Activated B cell treated with CpG ODN at 0.5 μM for 24 hours (primary cell): ENCODE results near the gene ZNF143. TPM values are rescaled to one million over a fixed set of nuclear protein-coding genes. Genes with fewer than 3 reads are reported as not detected.

Experiments
- ATAC-seq: fragments of 200-7000 bp; cut with Tn5 transposase; one replicate; pipeline ENCODE4 v1.10.0; 2021; ENCODE audit warnings: low read depth, mild to moderate bottlenecking, moderate library complexity
- CTCF ChIA-PET: fragments of 350-600 bp; sonication (Branson Sonifier 250); formaldehyde crosslinking; loops from one replicate; lab custom pipeline; 2021; ENCODE audit warnings: antibody characterized with exemption; lab: Charles Lee
- POLR2A ChIA-PET: fragments of 350-600 bp; sonication (Branson Sonifier 250); formaldehyde crosslinking; loops from one replicate; lab custom pipeline; 2021; ENCODE audit warnings: antibody characterized with exemption; lab: Charles Lee
- DNase-seq: peaks from one replicate; pipeline ENCODE4 v3.0.0; 2022
- H3K27ac Mint-ChIP-seq: one replicate; pipeline ENCODE4 v1.8.0; 2020; ENCODE audit warnings: mixed read lengths
- H3K27me3 Mint-ChIP-seq: one replicate; pipeline ENCODE4 v1.8.0; 2021; ENCODE audit warnings: mixed read lengths
- H3K36me3 Mint-ChIP-seq: one replicate; pipeline ENCODE4 v1.8.0; 2021; ENCODE audit warnings: low read depth, mixed read lengths
- H3K4me1 Mint-ChIP-seq: one replicate; pipeline ENCODE4 v1.8.0; 2021; ENCODE audit warnings: mixed read lengths
- H3K4me3 Mint-ChIP-seq: one replicate; pipeline ENCODE4 v1.8.0; 2020; ENCODE audit warnings: mild to moderate bottlenecking, mixed read lengths
- H3K9me3 Mint-ChIP-seq: one replicate; pipeline ENCODE4 v1.8.0; 2020; ENCODE audit warnings: mixed read lengths
- CTCF ChIP-seq: fragments of 200-600 bp; IDR thresholded peaks from one replicate; pipeline ENCODE4 v1.8.0; 2022; ENCODE audit warnings: antibody characterized with exemption, mild to moderate bottlenecking
- intact Hi-C: fragments of 100-400 bp; cut with micrococcal nuclease; formaldehyde crosslinking; loops from one replicate; pipeline ENCODE4 v1.15.1; 2024
- total RNA-seq: library from RNA; stranded (reverse); gene quantifications from 2 replicates; pipeline ENCODE4 v1.2.3, GENCODE V29; 2022

ZNF143 gene
- total RNA-seq, 1 donor from 2014 or later, result 41.1 TPM

DNA sequence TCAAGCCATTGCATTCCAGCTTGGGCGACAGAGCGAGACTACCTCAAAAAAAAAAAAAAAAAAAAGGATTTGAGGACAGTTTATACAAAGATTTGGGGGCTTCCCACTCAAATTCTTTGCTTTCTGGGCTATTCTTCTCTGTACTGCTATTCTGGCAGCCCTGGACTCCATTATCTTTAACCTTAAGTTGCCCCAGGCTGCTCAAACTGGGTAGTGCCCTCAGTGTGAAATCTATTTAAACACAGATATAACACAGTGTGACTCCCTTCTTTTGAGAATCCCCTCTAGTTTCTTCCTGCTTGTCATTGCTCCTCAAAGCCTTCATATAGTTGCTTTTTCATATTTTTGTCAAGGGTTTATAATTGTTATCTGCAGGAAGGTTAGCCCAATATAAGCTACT is 63.2 kb downstream of the ZNF143 start:
- ChIA-PET POLR2A (no interaction called here), CTCF (interaction anchor here (1.5 kb wide), 1 partner anchor 11 kb away, joined by 5 read pairs; no protein-coding TSS in a partner anchor)
- no peak overlapping the region for H3K27ac Mint-ChIP-seq

DNA sequence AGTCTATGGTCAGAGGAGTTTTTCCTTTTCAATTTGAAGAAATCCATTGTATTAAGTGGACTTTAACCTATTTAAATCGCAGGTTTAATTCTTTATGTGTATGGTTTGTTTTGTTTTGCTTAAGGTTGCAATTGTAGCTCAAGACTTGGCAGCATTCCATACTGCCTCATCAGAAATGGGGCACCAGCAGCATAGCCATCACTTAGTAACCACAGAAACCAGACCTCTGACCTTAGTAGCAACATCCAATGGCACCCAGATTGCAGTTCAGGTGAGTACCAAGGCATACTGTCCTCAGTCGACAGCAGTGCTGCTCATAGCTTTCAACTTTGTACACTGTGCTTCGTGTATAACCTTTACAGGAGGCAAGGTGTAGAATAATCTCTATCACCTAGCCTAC is 64.3 kb downstream of the ZNF143 start:
- ChIA-PET POLR2A (interaction anchor here (0.8 kb wide), 1 partner anchor 64 kb away, joined by 3 read pairs; the partner anchor contains the start of gene ZNF143), CTCF (no interaction called here)
- Mint-ChIP-seq H3K4me3 (no peak overlapping the region), H3K9me3 (no peaks in the 10 kb centered on the region), H3K27me3 (no peaks in the 10 kb centered on the region), H3K4me1 (no peaks in the 10 kb centered on the region), H3K27ac (no peak overlapping the region), H3K36me3 (peaks cover 46% of the 10 kb centered on the region)
- TF ChIP-seq CTCF, result no peak
- no peak for ATAC-seq
- intact Hi-C loops, result no loop called here
- no peak for DNase-seq

More for the DNA sequence above, 63.2 kb downstream of the ZNF143 start:
- intact Hi-C loops, result no loop called here
- H3K4me3 Mint-ChIP-seq, result no peak overlapping the region
- no peak for DNase-seq
- ATAC-seq, result no peak
- H3K9me3 Mint-ChIP-seq, result no peaks in the 10 kb centered on the region
- H3K27me3 Mint-ChIP-seq, result no peaks in the 10 kb centered on the region
- peaks cover 48% of the 10 kb centered on the region for H3K36me3 Mint-ChIP-seq
- H3K4me1 Mint-ChIP-seq, result no peaks in the 10 kb centered on the region
- TF ChIP-seq CTCF, result no peak

DNA sequence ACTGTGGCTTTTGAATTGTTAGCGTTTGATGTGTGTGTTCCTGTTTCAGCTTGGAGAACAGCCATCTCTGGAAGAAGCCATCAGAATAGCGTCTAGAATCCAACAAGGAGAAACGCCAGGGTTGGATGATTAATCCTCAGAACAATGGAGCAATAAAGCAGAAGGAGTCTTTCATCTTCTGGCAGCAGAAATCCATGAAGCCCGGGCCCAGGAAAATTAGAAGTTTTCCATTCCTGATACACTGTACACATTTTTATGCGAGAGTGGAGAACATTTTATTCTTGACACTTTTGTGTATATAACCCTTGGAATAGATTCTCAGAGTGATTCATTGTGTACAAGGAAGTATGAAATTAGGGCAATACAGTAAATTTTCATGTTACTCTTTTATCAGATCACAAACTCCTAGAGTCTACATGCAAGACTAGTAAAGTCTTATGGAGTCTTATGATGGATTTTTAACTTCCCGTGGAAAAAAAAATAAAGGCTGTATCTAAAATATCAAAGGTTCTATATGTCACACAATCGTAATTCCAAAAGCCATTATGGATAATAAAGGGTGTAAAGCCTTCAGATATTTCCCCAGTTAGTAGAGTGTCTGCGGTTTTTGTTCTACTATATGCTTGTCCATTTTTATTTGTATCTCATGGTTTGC is 66.8 kb downstream of the ZNF143 start:
- no peak for TF ChIP-seq CTCF
- ATAC-seq, result no peak
- POLR2A ChIA-PET, result no interaction called here
- no peaks in the 10 kb centered on the region for H3K9me3 Mint-ChIP-seq
- H3K4me1 Mint-ChIP-seq, result no peaks in the 10 kb centered on the region
- H3K27ac Mint-ChIP-seq, result no peak overlapping the region
- DNase-seq, result no peak
- intact Hi-C loops, result no loop called here
- H3K27me3 Mint-ChIP-seq, result no peaks in the 10 kb centered on the region
- CTCF ChIA-PET, result interaction anchor here (0.7 kb wide), 1 partner anchor 21 kb away, joined by 3 read pairs; no protein-coding TSS in a partner anchor
- H3K36me3 Mint-ChIP-seq, result peaks cover 34% of the 10 kb centered on the region
- no peak overlapping the region for H3K4me3 Mint-ChIP-seq

DNA sequence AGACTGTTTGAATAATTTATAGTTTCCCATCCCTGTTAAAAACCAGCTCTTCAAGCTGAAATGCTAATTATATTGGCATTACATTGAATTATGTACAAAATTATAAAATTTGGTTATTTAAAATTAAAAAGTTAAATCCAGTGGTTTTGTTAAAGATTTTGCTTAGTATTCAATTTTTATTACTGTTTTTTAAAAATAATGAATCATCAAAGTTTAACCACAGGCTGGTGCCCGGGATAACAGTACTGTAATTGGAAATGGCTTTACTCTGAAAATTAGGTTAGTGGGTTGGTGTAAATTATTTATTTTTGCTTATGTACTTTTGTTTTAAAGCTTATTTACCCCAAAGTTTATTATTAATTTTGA is 67.3 kb downstream of the ZNF143 start:
- POLR2A ChIA-PET, result no interaction called here
- intact Hi-C loops, result no loop called here
- Mint-ChIP-seq H3K27me3 (no peaks in the 10 kb centered on the region), H3K27ac (no peak overlapping the region), H3K4me3 (no peak overlapping the region), H3K36me3 (peaks cover 34% of the 10 kb centered on the region), H3K4me1 (no peaks in the 10 kb centered on the region), H3K9me3 (no peaks in the 10 kb centered on the region)
- CTCF ChIA-PET, result interaction anchor here (0.7 kb wide), 1 partner anchor 22 kb away, joined by 3 read pairs; no protein-coding TSS in a partner anchor
- ATAC-seq, result no peak
- no peak for DNase-seq
- TF ChIP-seq CTCF, result no peak

DNA sequence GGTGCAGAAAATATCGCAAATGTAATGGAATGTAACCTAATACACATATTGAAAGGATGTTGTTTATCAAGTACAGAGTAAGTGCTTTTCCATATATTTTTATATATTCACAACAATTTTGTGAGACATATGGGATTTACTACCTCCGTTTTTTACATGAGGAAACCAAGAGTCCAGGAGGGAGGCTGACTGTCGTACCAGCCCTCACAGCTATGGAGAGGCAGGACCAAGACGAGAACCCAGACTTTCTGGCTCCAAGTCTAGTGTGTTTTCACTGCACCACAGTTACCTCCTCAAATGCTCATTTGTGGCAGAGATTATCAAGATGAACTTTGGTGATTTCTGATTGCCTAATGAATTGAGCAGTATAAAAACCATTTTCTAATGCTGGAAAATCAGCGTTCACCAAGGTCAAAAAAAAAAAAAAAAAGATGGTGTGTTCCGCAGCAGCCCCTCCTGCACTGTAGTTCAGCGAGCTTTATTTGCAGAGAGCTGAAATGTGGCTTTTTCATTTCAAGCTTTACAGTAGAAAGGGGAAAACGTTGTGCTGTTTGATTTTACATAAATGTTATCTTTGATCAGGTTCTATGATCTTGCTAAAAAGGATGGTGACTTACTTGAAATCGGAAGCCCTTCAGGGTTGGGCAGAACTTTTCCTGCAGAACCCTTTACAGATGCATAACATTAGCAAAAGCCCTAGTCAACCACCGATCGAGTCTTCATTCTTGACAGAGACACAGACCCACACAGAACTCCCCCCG is 67.9 kb downstream of the ZNF143 start:
- Mint-ChIP-seq H3K36me3 (peaks cover 33% of the 10 kb centered on the region), H3K27ac (no peak overlapping the region), H3K9me3 (no peaks in the 10 kb centered on the region), H3K4me1 (no peaks in the 10 kb centered on the region), H3K27me3 (no peaks in the 10 kb centered on the region), H3K4me3 (no peak overlapping the region)
- intact Hi-C loops, result no loop called here
- ATAC-seq, result no peak
- POLR2A ChIA-PET, result interaction anchor here (0.6 to 0.7 kb wide), 3 partner anchors 111 to 511 kb away, joined by 4 to 5 read pairs (median 4); no protein-coding TSS in a partner anchor
- no peak for DNase-seq
- no peak for TF ChIP-seq CTCF
- CTCF ChIA-PET, result interaction anchor here (0.7 to 2.1 kb wide), 2 partner anchors 23 to 220 kb away, joined by 3 to 4 read pairs; no protein-coding TSS in a partner anchor
